Measurements from ENCODE around the gene SLC39A9.
A peak's percentile ranks its signal among the peaks of the same experiment; 100 is the strongest.

Gene SLC39A9, protein sequence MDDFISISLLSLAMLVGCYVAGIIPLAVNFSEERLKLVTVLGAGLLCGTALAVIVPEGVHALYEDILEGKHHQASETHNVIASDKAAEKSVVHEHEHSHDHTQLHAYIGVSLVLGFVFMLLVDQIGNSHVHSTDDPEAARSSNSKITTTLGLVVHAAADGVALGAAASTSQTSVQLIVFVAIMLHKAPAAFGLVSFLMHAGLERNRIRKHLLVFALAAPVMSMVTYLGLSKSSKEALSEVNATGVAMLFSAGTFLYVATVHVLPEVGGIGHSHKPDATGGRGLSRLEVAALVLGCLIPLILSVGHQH

GRCh38 chr14:69398053-69398817 lies at the start of gene SLC39A9, which contains the start of gene ERH:
TSS of gene SLC39A9 (plus strand) at chr14:69398692. CDS start at chr14:69399370, 678 bp downstream.
TSS of gene ERH (minus strand) at chr14:69398299. CDS start at chr14:69398233, 66 bp downstream.
- peak; percentile 98 for DNase-seq (ENCODE audit: low spot score)

DNA sequence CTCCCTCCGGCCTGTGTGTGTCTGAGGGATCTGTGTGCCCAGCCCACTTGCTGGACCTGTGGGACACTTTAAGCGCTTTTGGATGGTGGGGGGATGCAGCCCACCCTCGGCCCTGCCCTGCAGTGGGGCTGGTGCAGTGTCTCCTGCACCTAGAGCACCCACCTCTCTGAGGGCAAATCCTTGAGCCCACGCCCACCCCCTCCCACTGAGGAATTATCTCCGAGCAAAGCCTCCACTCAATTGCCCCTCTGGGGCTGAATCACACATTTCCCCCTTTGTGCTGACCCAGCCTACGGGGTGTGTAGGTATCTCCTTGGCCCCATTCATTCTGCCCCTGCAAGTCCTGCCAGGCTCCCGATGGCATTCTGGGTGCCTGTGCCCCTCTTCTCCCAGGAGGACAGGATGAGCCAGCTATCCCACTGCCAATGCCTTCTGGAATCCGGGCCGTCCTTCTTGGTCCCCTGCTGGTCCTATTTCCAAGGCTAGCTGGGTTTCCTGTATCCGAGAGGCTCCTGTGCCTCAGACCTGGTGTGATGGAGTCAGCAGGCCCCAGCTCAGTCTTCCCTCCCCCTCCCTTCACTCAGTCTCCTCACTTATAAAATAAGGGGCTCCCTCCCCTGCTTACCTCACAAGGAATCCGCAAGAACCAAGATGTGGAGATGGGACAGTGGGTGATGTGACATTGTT lies 49.3 kb upstream of the SLC39A9 start:
- no peak for DNase-seq (ENCODE audit: low spot score)

GRCh38 chr14:69350892-69351291 lies 47.6 kb upstream of the SLC39A9 start:
- no peak for DNase-seq (ENCODE audit: low spot score)

GRCh38 chr14:69351385-69351784 lies 47.1 kb upstream of the SLC39A9 start:
- DNase-seq (ENCODE audit: low spot score) = no peak

GRCh38 chr14:69351911-69352310 lies 46.6 kb upstream of the SLC39A9 start:
- DNase-seq (ENCODE audit: low spot score) = no peak

GRCh38 chr14:69353168-69353567 lies 45.3 kb upstream of the SLC39A9 start:
- DNase-seq (ENCODE audit: low spot score) = no peak

DNA sequence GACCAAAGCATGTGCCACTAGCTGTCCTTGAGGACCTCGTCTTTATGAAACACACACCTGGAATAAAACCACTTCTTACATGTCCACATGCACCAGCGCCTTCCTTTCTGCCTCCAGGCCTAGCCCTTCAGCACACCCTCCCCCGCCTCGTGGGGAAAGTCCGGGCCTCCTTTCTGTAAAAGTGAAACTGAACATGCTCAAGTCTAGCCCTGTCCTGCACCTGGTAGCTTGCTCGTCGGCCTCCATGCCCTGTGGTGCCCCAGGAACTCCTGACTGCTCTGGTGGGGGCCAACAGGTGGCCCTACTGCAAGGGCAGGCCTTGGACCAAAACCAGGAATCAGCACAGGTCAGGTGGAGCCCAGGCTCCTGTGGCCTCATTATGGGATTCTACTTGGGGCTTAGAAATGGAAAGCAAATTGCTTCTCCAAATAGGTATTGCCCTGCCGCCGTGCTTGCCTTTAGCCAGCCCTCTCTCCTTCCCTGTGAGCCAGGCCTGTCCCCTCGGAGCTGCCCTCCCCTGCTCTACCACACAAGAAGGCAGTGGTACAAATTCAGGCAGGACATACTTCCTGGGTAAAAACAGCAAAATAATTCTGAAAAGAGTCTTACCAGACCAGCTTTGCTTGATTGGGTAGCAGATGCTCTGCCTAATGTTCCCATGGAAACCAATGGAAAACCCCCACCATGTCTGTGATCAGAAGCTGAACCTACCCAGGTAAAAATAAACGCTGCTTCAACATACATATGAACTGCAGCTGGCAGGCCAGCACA lies 43.9 kb upstream of the SLC39A9 start:
- DNase-seq (ENCODE audit: low spot score) = peak; percentile 53

DNA sequence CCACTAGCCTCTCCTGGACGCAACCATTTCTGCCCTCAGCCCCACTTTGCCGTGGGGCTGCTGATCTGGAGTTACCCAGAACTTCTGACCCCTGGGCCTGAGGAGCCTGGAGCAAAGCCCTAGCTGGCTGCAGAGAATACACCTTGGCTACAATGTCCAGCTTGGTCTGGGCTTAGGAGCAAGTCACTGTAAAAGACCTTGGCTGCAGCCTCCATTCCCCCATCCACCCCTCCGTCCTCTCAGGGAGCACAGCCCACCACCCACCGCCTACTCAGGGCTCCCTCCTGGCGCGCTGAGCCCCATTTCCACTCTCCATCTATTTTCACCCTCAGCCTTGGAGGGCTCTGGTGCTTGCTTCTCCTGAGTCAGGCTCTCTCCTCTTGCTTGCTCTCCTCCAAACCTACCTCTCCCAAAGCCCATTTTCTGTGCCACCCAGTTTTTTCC lies 43.3 kb upstream of the SLC39A9 start:
- no peak for DNase-seq (ENCODE audit: low spot score)

DNA sequence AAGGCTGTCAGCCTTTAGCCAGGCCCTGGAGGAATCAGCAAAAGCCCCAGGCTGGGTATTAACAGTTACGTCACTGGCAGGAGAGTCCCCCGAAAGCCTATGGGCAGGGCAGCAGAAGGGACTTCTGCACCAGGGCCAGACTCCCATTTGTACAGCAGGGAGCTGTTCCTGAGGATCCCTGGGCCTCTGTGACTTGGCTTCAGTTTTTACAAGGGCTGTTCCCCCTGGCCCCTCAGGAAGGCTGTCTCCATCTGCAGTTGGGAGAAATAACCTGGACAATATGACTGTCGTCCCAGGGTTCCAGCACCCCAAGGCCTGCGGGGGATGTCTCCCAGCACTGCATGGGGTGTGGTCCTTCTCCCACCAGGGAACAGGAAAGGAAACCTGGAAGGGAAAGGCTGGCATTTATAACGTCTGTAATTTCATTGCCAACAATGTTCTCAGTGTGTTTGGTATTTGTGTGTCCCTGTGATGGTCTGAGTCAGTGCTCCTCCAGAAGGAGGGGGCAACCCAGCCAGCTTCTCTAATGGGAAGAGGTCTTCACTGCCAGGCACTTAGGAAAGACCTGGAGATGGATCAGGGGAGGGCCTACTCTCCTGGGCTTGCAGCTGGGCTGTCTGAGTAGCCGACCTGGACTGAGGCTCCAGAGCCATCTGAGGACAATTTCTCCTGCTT lies 42.7 kb upstream of the SLC39A9 start:
- no peak for DNase-seq (ENCODE audit: low spot score)

- no peak for DNase-seq (ENCODE audit: low spot score)
Observed at GRCh38 chr14:69356903-69357543, 41.5 kb upstream of the SLC39A9 start.

GRCh38 chr14:69357544-69358200 lies 40.8 kb upstream of the SLC39A9 start:
- DNase-seq (ENCODE audit: low spot score) = no peak

DNA sequence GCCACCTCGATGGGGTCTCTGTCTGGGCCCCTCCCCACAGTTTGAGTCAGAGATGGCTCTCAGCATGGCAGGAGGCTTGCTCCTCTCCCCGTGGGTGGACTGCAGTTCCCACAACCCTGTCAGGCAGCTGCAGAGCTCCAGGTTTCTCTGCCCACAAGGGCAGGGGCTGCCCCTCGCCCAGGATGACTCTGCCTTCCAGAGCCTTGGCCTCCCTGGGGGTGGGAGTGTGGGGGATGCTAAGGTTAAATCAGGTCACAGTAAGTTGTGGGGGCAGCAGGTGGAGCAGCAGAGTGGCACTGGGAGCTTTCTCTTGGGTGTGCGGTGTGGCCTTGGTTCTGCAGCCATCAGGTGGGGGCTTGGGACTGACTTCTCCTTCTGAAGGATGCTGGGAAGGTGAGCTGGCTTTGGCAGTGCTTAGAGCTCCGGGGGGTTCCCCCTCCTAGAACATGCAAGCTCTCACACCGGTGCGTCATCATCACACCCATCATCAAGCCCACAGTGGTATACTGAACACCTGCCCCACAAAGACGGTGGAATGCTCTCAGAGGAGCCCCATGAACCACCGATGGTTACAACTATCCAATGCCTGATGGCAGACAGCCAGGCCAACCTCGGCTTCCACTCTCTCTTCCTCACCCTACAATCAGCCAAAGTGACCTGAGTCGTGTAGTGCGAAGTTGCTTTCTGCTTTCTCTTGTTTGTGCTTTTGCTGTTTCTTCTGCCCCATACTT lies 40.1 kb upstream of the SLC39A9 start:
- no peak for DNase-seq (ENCODE audit: low spot score)

- no peak for DNase-seq (ENCODE audit: low spot score)
Observed at GRCh38 chr14:69358966-69359365, 39.5 kb upstream of the SLC39A9 start.

DNA sequence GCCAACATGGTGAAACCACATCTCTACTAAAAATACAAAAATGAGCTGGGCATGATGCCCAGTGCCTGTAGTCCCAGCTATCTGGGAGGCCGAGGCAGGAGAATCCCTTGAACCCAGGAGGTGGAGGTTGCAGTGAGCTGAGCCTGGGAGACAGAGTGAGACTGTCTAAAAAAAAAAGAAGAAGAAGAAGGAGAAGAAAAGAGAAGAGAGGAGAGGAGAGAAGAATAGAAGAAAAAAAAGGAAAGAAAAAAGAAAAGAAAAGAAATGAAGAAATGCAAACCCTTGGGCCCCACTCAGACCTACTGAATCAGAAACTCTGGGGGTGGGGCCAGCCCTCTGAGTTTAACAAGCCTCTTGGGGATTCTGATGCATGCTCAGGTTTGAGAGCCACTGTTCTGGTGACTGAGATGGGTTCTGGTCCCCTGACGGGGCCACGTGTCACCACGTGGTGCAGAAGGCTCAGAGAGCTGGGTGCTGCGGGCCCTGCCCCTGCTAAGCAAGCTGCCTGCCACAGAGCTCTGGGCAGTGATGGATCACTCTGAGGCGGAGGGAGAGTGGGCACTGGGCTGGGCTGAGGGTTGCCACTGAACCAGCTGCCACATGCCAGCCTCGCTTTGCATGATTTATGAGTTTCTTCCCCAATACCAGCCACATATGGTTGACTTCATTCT lies 37.9 kb upstream of the SLC39A9 start:
- DNase-seq (ENCODE audit: low spot score) = no peak

GRCh38 chr14:69363055-69363454 lies 35.4 kb upstream of the SLC39A9 start:
- peak; percentile 79 for DNase-seq (ENCODE audit: low spot score)

- no peak for DNase-seq (ENCODE audit: low spot score)
Observed at GRCh38 chr14:69363964-69364363, 34.5 kb upstream of the SLC39A9 start.

GRCh38 chr14:69364378-69364777 lies 34.1 kb upstream of the SLC39A9 start:
- no peak for DNase-seq (ENCODE audit: low spot score)

DNA sequence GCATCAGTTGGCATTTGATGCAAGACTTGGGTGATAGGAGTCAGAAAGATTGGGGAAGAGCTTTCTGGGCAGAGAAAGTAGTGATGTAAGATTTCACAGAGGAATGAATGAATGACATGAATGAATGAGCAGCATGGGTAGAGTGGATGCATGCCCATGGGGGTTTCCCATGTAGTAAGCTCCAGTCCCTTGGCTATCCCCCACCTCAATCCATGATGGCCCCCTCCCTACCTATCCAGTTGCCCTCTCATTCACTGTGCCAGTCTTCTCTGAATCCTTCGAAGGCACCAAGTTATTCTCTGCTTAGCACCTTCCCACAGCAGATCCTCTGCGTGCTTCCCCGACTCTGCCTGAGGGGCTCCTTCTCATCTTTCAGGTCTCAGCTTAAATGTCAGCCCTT lies 32.4 kb upstream of the SLC39A9 start:
- no peak for DNase-seq (ENCODE audit: low spot score)

- no peak for DNase-seq (ENCODE audit: low spot score)
Observed at GRCh38 chr14:69366761-69367160, 31.7 kb upstream of the SLC39A9 start.

Measured in Ammon's horn (tissue), 1 donor.